H1 (cell line): ENCODE measurements around the gene SKAP1. TPM values are rescaled to one million over a fixed set of nuclear protein-coding genes. Genes with fewer than 3 reads are reported as not detected.

Experiments
- CTCF ChIA-PET: fragments of 300-600 bp; sonication (Branson Sonifier 250); formaldehyde crosslinking; loops from one replicate; lab custom pipeline; 2021; ENCODE audit not compliant: partially characterized antibody; lab: Charles Lee
- POLR2A ChIA-PET: fragments of 300-600 bp; sonication (Branson Sonifier 250); formaldehyde crosslinking; loops from one replicate; lab custom pipeline; 2021; ENCODE audit warnings: inconsistent platforms; ENCODE audit not compliant: partially characterized antibody; lab: Charles Lee
- DNase-seq, 2 experiments: peaks; one replicate each; pipeline versions ENCODE4 v3.0.0 to v3.0.0-alpha.2; 2010 to 2022; ENCODE audit warnings: low spot score in 2 of 2, low read depth in 1 of 2, mixed read lengths in 1 of 2
- FAIRE-seq: peaks from 2 replicates; lab custom pipeline; 2011; peaks lifted over from hg19 to GRCh38; lab: Jason Lieb, UNC
- H2AFZ ChIP-seq: 2 replicates; pipeline ENCODE4 v1.8.1; 2012; ENCODE audit warnings: low read length, inconsistent platforms
- H2AK5ac ChIP-seq: 2 replicates; pipeline ENCODE4 v1.6.1; 2013; ENCODE audit warnings: low read depth, low read length
- H2BK120ac ChIP-seq: replicated peaks from 2 replicates; pipeline ENCODE3; 2013; ENCODE audit warnings: low read depth, low read length, inconsistent platforms
- H2BK12ac ChIP-seq: 2 replicates; pipeline ENCODE4 v1.6.1; 2013; ENCODE audit warnings: low read depth, low read length
- H2BK15ac ChIP-seq: 2 replicates; pipeline ENCODE4 v1.6.1; 2013; ENCODE audit warnings: low read length
- H2BK20ac ChIP-seq: 2 replicates; pipeline ENCODE4 v1.6.1; 2013; ENCODE audit warnings: low read length
- H2BK5ac ChIP-seq: 2 replicates; pipeline ENCODE4 v1.6.1; 2013; ENCODE audit warnings: low read depth, low read length
- H3K14ac ChIP-seq: 2 replicates; pipeline ENCODE4 v1.6.1; 2013; ENCODE audit warnings: inconsistent platforms; ENCODE audit not compliant: insufficient read length
- H3K18ac ChIP-seq: 2 replicates; pipeline ENCODE4 v1.6.1; 2013; ENCODE audit warnings: low read length; ENCODE audit errors: extremely low read depth
- H3K23ac ChIP-seq: 2 replicates; pipeline ENCODE4 v1.6.1; 2013; ENCODE audit warnings: inconsistent platforms; ENCODE audit not compliant: insufficient read length
- H3K23me2 ChIP-seq: 2 replicates; pipeline ENCODE4 v1.6.1; 2013; ENCODE audit warnings: low read depth, low read length
- H3K27ac ChIP-seq: 2 replicates; pipeline ENCODE4 v1.6.1; 2011; ENCODE audit warnings: low read depth, low read length, inconsistent platforms
- H3K27me3 ChIP-seq, 4 experiments: replicated peaks in 1 of 4; 1 replicate in 1 of 4; 2 replicates in 3 of 4; pipeline versions ENCODE4 v1.6.1 to v1.8.1; 2011 to 2013; ENCODE audit warnings: low read length in 3 of 4, mild to moderate bottlenecking in 3 of 4, inconsistent platforms in 2 of 4, mixed read lengths in 2 of 4, moderate library complexity in 1 of 4; ENCODE audit not compliant: control insufficient read depth in 3 of 4, insufficient read depth in 3 of 4; ENCODE audit errors: extremely low read depth in 1 of 4
- H3K36me3 ChIP-seq, 4 experiments: 2 replicates each; pipeline versions ENCODE4 v1.6.1 to v1.8.1; 2011 to 2013; ENCODE audit warnings: mild to moderate bottlenecking in 4 of 4, low read length in 3 of 4, moderate library complexity in 2 of 4, control low read depth in 1 of 4, inconsistent platforms in 1 of 4; ENCODE audit not compliant: insufficient read depth in 4 of 4, control insufficient read depth in 2 of 4
- H3K4ac ChIP-seq: replicated peaks from 2 replicates; pipeline ENCODE3; 2013; ENCODE audit warnings: low read length, low read depth, mixed read lengths, inconsistent platforms; ENCODE audit not compliant: insufficient read length
- H3K4me1 ChIP-seq, 4 experiments: replicated peaks in 1 of 4; 1 replicate in 1 of 4; 2 replicates in 3 of 4; pipeline versions ENCODE4 v1.6.1 to v1.8.1; 2011 to 2013; ENCODE audit warnings: low read length in 3 of 4, inconsistent platforms in 2 of 4, mixed read lengths in 1 of 4; ENCODE audit not compliant: insufficient read depth in 4 of 4, control insufficient read depth in 3 of 4
- H3K4me2 ChIP-seq, 2 experiments: 2 replicates each; pipeline versions ENCODE4 v1.6.1 to v1.8.1; 2011 to 2013; ENCODE audit warnings: low read depth in 2 of 2, low read length in 2 of 2, control low read depth in 1 of 2, inconsistent platforms in 1 of 2, mild to moderate bottlenecking in 1 of 2; ENCODE audit not compliant: insufficient read depth in 1 of 2
- H3K4me3 ChIP-seq, 4 experiments: fragments of 200-600, 300-600 bp in 1 of 4; sonication (generic), shearing (Covaris generic), sonication (Bioruptor Twin) in 1 of 4; 2 replicates each; pipeline versions ENCODE4 v1.5.1 to v1.8.1; 2011 to 2016; ENCODE audit warnings: low read length in 4 of 4, low read depth in 3 of 4, control low read depth in 2 of 4, inconsistent platforms in 2 of 4, mild to moderate bottlenecking in 2 of 4, mixed read lengths in 1 of 4, moderate library complexity in 1 of 4; ENCODE audit not compliant: insufficient read depth in 2 of 4; ENCODE audit errors: extremely low read depth in 1 of 4
- H3K56ac ChIP-seq: replicated peaks from 2 replicates; pipeline ENCODE3; 2013; ENCODE audit warnings: low read depth, mild to moderate bottlenecking, mixed read lengths, low read length, inconsistent platforms; ENCODE audit not compliant: insufficient read length
- H3K79me1 ChIP-seq: 2 replicates; pipeline ENCODE4 v1.6.1; 2013; ENCODE audit warnings: low read depth, low read length, control low read depth
- H3K79me2 ChIP-seq, 2 experiments: 2 replicates each; pipeline versions ENCODE4 v1.6.1 to v1.8.1; 2012 to 2013; ENCODE audit warnings: low read length in 2 of 2, mild to moderate bottlenecking in 2 of 2, inconsistent platforms in 1 of 2; ENCODE audit not compliant: insufficient read depth in 2 of 2, control insufficient read depth in 1 of 2
- H3K9ac ChIP-seq, 4 experiments: replicated peaks in 1 of 4; 1 replicate in 1 of 4; 2 replicates in 3 of 4; pipeline versions ENCODE4 v1.6.1 to v1.8.1; 2011 to 2013; ENCODE audit warnings: low read depth in 3 of 4, low read length in 3 of 4, control low read depth in 2 of 4, mild to moderate bottlenecking in 2 of 4, moderate library complexity in 2 of 4, inconsistent platforms in 1 of 4; ENCODE audit errors: extremely low read depth in 1 of 4
- H3K9me3 ChIP-seq, 2 experiments: 2 replicates each; pipeline versions ENCODE4 v1.6.1 to v1.8.1; 2012 to 2013; ENCODE audit warnings: mild to moderate bottlenecking in 2 of 2, moderate library complexity in 2 of 2, control low read depth in 1 of 2, inconsistent platforms in 1 of 2, low read depth in 1 of 2, low read length in 1 of 2, mixed read lengths in 1 of 2; ENCODE audit not compliant: insufficient read depth in 2 of 2
- H4K20me1 ChIP-seq, 2 experiments: replicated peaks in 1 of 2; 2 replicates each; pipeline versions ENCODE3 to v1.8.1; 2011 to 2013; ENCODE audit warnings: inconsistent platforms in 2 of 2, low read length in 2 of 2, mild to moderate bottlenecking in 1 of 2; ENCODE audit not compliant: insufficient read depth in 2 of 2, control insufficient read depth in 1 of 2
- H4K5ac ChIP-seq: 2 replicates; pipeline ENCODE4 v1.6.1; 2013; ENCODE audit warnings: low read length, low read depth, mixed read lengths, inconsistent platforms; ENCODE audit not compliant: insufficient read length
- H4K8ac ChIP-seq: 2 replicates; pipeline ENCODE4 v1.8.0; 2013; ENCODE audit warnings: mild to moderate bottlenecking, moderate library complexity, low read length, inconsistent platforms; ENCODE audit not compliant: insufficient read depth; ENCODE audit errors: extremely low read depth
- H4K91ac ChIP-seq: replicated peaks from 2 replicates; pipeline ENCODE3; 2013; ENCODE audit warnings: low read length, mixed read lengths, inconsistent platforms; ENCODE audit not compliant: insufficient read length
- CHD2 ChIP-seq: IDR thresholded peaks from 2 replicates; pipeline ENCODE4 v1.6.1; 2012; ENCODE audit warnings: low read length, improper control_type of control experiment
- HDAC2 ChIP-seq, 2 experiments: fragments of 300-600 bp in 1 of 2; sonication (generic) in 1 of 2; IDR thresholded peaks; 2 replicates each; pipeline ENCODE4 v1.6.1; 2011 to 2012; ENCODE audit warnings: low read depth in 2 of 2, low read length in 2 of 2, mild to moderate bottlenecking in 2 of 2, moderate library complexity in 2 of 2, borderline replicate concordance in 1 of 2, inconsistent platforms in 1 of 2
- KDM1A ChIP-seq: fragments of 200-600, 300-600 bp; sonication (generic); IDR thresholded peaks from 2 replicates; pipeline ENCODE4 v1.7.1; 2016; ENCODE audit warnings: mild to moderate bottlenecking, low read length, borderline replicate concordance
- WGBS, 2 experiments: shearing (Covaris generic) in 1 of 2; methylation state at CpG; one replicate each; pipeline versions ENCODE4 v1.1.6 to v1.1.7; 2013 to 2015; ENCODE audit warnings: low lambda C conversion rate in 2 of 2, mixed read lengths in 2 of 2, inconsistent platforms in 1 of 2, low coverage in 1 of 2, missing lambda C conversion rate in 1 of 2; ENCODE audit not compliant: insufficient replicate concordance in 2 of 2, insufficient coverage in 1 of 2, insufficient read length in 1 of 2; ENCODE audit errors: extremely low coverage in 1 of 2, missing lambda C conversion rate in 1 of 2; 5-methylcytosine and 5-hydroxymethylcytosine counted together
- polyA plus RNA-seq, 7 experiments: library from polyadenylated mRNA; depleted of rRNA in 3 of 7; stranded (reverse) in 5 of 7; unstranded in 2 of 7; fragments of >200 nt in 5 of 7; fragments of 200-250 nt in 2 of 7; gene quantifications; 1 replicate in 5 of 7; 2 replicates in 1 of 7; 4 replicates in 1 of 7; pipeline versions ENCODE4 v1.2.1 to v1.2.3, GENCODE V29; 2011 to 2013; ENCODE audit warnings: missing spikeins in 2 of 7, mixed read lengths in 2 of 7
- total RNA-seq: library from RNA; stranded (reverse); fragmentation: NEBNext Ultra II Directional; extraction: Animal tissue kit (Norgen Biotek cat#: 25700); gene quantifications from 2 replicates; pipeline ENCODE4 v1.2.1, GENCODE V29; 2021
- TF ChIP-seq, protein P1 (sequence below): IDR thresholded peaks from 2 replicates; pipeline ENCODE4 v1.6.1; 2011; ENCODE audit warnings: low read length, improper control_type of control experiment
- TF ChIP-seq, protein P2 (sequence below): IDR thresholded peaks from 2 replicates; pipeline ENCODE4 v1.6.1; 2012; ENCODE audit warnings: low read length, inconsistent platforms

SKAP1 gene
- total and polyA plus RNA-seq, 2 of the 8 experiments (the other 6 are each of a cell fraction or from before 2014, with no cell fraction given), result not detected

DNA sequence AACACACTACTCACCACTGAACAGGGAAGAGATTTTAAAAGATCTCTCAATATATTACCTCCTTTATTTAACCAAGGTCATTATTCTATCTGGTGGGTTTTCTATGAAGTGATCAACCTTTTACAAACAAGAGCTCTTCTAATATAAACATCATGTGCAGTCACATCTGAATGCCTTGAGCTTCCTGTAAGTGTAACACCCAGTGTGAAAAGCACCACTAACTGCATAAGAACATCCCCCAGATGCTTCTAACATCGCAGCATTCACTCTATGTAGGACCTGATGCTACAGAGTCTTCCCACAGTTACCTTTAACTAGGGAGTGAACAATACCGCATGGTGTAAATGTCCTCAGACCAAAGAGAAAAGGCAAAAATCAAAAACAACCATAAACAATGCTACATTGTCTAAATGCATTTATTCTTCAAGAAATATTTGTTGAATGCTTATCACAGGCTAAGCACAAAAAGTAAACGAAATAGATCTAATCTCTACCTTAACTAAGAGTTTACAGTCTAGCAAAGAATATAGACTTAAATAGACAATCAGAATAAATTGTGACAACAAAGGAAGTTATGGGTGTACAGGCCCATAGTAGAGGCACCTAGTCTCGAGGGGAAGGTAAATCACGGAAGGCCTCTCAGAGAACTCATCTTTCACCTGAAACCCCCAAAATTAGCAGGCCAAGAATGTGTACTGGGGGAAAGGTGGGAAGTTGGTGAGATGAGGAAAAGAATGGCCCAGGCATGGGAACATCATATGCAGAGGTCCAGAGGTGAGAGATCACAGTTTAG lies 16.2 kb downstream of the SKAP1 start:
- CTCF ChIA-PET, result interaction anchor here (0.7 to 1.4 kb wide), 3 partner anchors 11 to 182 kb away, joined by 3 to 5 read pairs (median 3); partner anchors contain the start of gene SKAP1

More for the DNA sequence above, 16.2 kb downstream of the SKAP1 start:
- H3K4me1 ChIP-seq, result peaks cover 0 to 4% (median 1%) of the 10 kb centered on the region in 4 experiments; a peak in 1 of 7 replicates
- H3K56ac ChIP-seq, result no peak overlapping the region
- no peaks in the 10 kb centered on the region for H3K36me3 ChIP-seq
- no peak overlapping the region for H2BK12ac ChIP-seq
- no peak overlapping the region for H3K4ac ChIP-seq
- FAIRE-seq (no peak), DNase-seq (no peak)
- no peak overlapping the region for H3K4me3 ChIP-seq
- no peaks in the 10 kb centered on the region for H3K9me3 ChIP-seq
- H2BK20ac ChIP-seq, result no peak overlapping the region
- H3K79me1 ChIP-seq, result no peaks in the 10 kb centered on the region
- no peak overlapping the region for H2BK15ac ChIP-seq
- H4K5ac ChIP-seq, result no peak overlapping the region
- H2AFZ ChIP-seq, result no peak overlapping the region
- H3K4me2 ChIP-seq, result no peak overlapping the region
- H4K20me1 ChIP-seq, result no peaks in the 10 kb centered on the region
- H3K14ac ChIP-seq, result no peak overlapping the region
- no peaks in the 10 kb centered on the region; the same call in 1 of the 2 replicates for H3K23me2 ChIP-seq
- no peak overlapping the region for H3K9ac ChIP-seq
- no peak overlapping the region for H3K27ac ChIP-seq
- no peak overlapping the region for H2BK5ac ChIP-seq
- no peak overlapping the region for H4K8ac ChIP-seq
- no peak overlapping the region for H2BK120ac ChIP-seq
- TF ChIP-seq HDAC2 (IDR thresholded peaks at IDR 0.05; ENCODE audit: borderline replicate concordance in 1 of 2, low read depth in 2 of 2, low read length in 2 of 2) (no peak), CHD2 (no peak), KDM1A (no peak)
- TF ChIP-seq, protein P1, sequence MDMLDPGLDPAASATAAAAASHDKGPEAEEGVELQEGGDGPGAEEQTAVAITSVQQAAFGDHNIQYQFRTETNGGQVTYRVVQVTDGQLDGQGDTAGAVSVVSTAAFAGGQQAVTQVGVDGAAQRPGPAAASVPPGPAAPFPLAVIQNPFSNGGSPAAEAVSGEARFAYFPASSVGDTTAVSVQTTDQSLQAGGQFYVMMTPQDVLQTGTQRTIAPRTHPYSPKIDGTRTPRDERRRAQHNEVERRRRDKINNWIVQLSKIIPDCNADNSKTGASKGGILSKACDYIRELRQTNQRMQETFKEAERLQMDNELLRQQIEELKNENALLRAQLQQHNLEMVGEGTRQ, result no peak
- TF ChIP-seq, protein P2, sequence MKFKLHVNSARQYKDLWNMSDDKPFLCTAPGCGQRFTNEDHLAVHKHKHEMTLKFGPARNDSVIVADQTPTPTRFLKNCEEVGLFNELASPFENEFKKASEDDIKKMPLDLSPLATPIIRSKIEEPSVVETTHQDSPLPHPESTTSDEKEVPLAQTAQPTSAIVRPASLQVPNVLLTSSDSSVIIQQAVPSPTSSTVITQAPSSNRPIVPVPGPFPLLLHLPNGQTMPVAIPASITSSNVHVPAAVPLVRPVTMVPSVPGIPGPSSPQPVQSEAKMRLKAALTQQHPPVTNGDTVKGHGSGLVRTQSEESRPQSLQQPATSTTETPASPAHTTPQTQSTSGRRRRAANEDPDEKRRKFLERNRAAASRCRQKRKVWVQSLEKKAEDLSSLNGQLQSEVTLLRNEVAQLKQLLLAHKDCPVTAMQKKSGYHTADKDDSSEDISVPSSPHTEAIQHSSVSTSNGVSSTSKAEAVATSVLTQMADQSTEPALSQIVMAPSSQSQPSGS, result no peak
- H3K18ac ChIP-seq, result no peak overlapping the region
- 87% methylated on average over 5 of the region's 5 CpGs; no CpG with 5 or more reads in 1 of the 2 experiments for WGBS, 2 experiments
- H3K79me2 ChIP-seq, result no peaks in the 10 kb centered on the region
- H3K23ac ChIP-seq, result no peak overlapping the region
- no peak overlapping the region for H2AK5ac ChIP-seq
- POLR2A ChIA-PET, result no interaction called here
- peaks cover 0 to 1% (median 0%) of the 10 kb centered on the region in 4 experiments; a peak in 1 of 7 replicates for H3K27me3 ChIP-seq
- no peak overlapping the region for H4K91ac ChIP-seq
